Measurements from ENCODE around the gene PWWP2B.

The PWWP2B gene

DNA sequence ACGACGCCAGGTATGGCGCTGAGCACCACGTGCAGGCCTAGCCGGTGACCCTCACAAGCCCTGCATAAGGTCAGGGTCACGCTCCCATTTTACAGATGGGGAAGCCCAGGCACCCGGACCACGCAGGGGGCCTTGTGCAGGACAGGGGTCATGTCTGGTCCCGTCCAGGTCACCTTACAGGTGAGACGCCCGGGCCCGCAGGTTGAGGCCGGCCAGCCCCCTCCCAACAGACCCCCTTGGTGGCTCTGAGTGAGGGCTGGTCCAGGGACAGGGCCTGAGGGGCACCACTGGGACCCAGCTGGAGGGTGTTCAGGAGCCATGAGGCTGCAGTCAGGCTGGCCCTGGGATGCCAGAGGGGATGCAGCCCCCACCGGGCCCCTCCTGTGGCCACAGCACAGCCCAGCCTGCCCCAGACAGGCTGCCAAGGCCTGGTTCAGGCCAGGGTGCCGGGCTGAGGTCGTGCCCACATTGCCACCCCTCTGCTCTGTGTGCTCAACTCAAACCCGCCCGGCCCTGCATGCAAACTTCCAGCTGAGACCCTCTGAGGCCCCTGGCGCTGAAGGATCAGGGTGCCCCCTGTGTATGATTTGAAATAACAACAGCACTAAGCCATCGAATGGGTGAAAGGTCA is 69.0 kb downstream of the PWWP2B start:
- Histone ChIP-seq H3K36me3 (ENCODE audit: insufficient read depth, low read length) (no peaks in the 10 kb centered on the region), H2AFZ (ENCODE audit: low read length) (no peak overlapping the region), H3K4me3 (ENCODE audit: low read length, poor library complexity, severe bottlenecking) (no peak overlapping the region), H4K20me1 (ENCODE audit: insufficient read depth, low read length, poor library complexity, severe bottlenecking) (no peaks in the 10 kb centered on the region), H3K79me2 (ENCODE audit: insufficient read depth, low read length) (no peaks in the 10 kb centered on the region), H3K27me3 (ENCODE audit: insufficient read depth, low read length, poor library complexity, severe bottlenecking) (no peaks in the 10 kb centered on the region), H3K4me2 (ENCODE audit: low read depth, low read length, poor library complexity, severe bottlenecking) (no peak overlapping the region), H3F3A (ENCODE audit: low read depth) (no peaks in the 10 kb centered on the region), H3K9me2 (replicated peaks; ENCODE audit: low read depth, low read length) (no peaks in the 10 kb centered on the region), H3K9ac (ENCODE audit: low read depth, low read length, poor library complexity, severe bottlenecking) (no peak overlapping the region), H3K9me3 (ENCODE audit: insufficient read depth, low read depth, low read length) (no peaks in the 10 kb centered on the region), H3K4me1 (ENCODE audit: insufficient read depth, low read length, poor library complexity, severe bottlenecking) (no peaks in the 10 kb centered on the region)
- TF ChIP-seq EZH2phosphoT487 (IDR thresholded peaks at IDR 0.05; ENCODE audit: borderline replicate concordance) = no peak
- TF ChIP-seq, protein P1, sequence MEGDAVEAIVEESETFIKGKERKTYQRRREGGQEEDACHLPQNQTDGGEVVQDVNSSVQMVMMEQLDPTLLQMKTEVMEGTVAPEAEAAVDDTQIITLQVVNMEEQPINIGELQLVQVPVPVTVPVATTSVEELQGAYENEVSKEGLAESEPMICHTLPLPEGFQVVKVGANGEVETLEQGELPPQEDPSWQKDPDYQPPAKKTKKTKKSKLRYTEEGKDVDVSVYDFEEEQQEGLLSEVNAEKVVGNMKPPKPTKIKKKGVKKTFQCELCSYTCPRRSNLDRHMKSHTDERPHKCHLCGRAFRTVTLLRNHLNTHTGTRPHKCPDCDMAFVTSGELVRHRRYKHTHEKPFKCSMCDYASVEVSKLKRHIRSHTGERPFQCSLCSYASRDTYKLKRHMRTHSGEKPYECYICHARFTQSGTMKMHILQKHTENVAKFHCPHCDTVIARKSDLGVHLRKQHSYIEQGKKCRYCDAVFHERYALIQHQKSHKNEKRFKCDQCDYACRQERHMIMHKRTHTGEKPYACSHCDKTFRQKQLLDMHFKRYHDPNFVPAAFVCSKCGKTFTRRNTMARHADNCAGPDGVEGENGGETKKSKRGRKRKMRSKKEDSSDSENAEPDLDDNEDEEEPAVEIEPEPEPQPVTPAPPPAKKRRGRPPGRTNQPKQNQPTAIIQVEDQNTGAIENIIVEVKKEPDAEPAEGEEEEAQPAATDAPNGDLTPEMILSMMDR (conservative IDR thresholded peaks at IDR 0.05; ENCODE audit: low read length) = no peak

DNA sequence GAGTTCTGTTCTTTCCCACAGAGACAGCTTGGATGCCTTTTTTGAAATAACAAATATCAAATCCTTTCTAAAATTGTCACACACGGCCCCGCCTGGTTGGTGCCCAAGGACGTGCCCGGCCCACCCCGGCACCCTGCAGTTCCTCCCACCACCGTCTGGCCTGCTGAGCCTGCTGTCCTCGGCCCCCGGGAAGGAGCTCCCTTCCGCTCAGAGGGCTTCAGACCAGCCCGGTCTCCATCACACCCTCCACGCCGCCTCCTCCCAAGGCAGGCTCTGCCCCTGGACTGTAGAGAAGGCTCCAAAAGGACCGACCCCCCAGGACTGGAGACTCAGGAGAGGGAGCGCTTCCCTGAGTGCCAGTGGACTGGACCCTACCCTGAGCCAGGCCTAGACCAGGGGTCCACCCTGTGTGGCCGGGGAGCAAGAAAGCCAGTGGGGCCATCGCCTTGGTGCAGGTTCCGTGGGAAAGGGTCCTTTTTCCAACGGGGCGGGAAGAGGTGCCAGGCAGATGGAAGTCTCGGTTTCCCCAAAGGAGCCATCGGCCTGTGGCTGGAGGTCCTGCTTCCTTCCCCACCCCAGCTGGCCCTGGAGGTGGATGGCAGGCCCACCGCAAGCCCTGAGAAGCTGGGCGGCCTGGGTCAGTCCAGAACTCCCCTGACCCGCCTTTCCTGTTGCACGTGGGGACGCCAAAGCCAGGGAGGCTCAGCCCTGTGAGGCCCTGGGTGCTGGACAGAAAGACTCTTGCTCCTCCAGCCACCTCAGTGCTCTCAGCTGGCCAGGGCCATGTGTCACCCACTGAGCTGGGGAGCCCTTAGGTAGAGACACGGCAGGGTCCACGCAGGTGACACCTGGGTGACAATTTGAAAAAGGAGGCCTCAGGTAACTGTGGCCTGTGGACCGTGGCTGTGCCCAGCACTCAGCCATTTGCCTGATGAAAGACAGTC is 69.8 kb downstream of the PWWP2B start:
- no peaks in the 10 kb centered on the region for H3K9me2 ChIP-seq (replicated peaks; ENCODE audit: low read depth, low read length)
- TF ChIP-seq EZH2phosphoT487 (IDR thresholded peaks at IDR 0.05; ENCODE audit: borderline replicate concordance) = no peak
- TF ChIP-seq, protein P1 (conservative IDR thresholded peaks at IDR 0.05; ENCODE audit: low read length) = no peak
- no peaks in the 10 kb centered on the region for H3K4me1 ChIP-seq (ENCODE audit: insufficient read depth, low read length, poor library complexity, severe bottlenecking)
- H3K36me3 ChIP-seq (ENCODE audit: insufficient read depth, low read length) = no peaks in the 10 kb centered on the region
- H3K4me3 ChIP-seq (ENCODE audit: low read length, poor library complexity, severe bottlenecking) = no peak overlapping the region
- no peak overlapping the region for H3K4me2 ChIP-seq (ENCODE audit: low read depth, low read length, poor library complexity, severe bottlenecking)
- H2AFZ ChIP-seq (ENCODE audit: low read length) = no peak overlapping the region
- no peaks in the 10 kb centered on the region for H3K79me2 ChIP-seq (ENCODE audit: insufficient read depth, low read length)
- no peak overlapping the region for H3K9ac ChIP-seq (ENCODE audit: low read depth, low read length, poor library complexity, severe bottlenecking)
- H3K9me3 ChIP-seq (ENCODE audit: insufficient read depth, low read depth, low read length) = peaks cover 2% of the 10 kb centered on the region; the same call in 1 of the 2 replicates
- no peaks in the 10 kb centered on the region for H3F3A ChIP-seq (ENCODE audit: low read depth)
- no peaks in the 10 kb centered on the region for H3K27me3 ChIP-seq (ENCODE audit: insufficient read depth, low read length, poor library complexity, severe bottlenecking)
- no peaks in the 10 kb centered on the region for H4K20me1 ChIP-seq (ENCODE audit: insufficient read depth, low read length, poor library complexity, severe bottlenecking)

Measured in Loucy (cell line).